Activated B cell treated with CpG ODN at 0.5 μM for 24 hours (primary cell): ENCODE results near the gene NXPH4. TPM values are rescaled to one million over a fixed set of nuclear protein-coding genes. Genes with fewer than 3 reads are reported as not detected.

Source experiments
- ATAC-seq: fragments of 200-7000 bp; cut with Tn5 transposase; one replicate; pipeline ENCODE4 v1.10.0; 2021; ENCODE audit warnings: low read depth, mild to moderate bottlenecking, moderate library complexity
- CTCF ChIA-PET: fragments of 350-600 bp; sonication (Branson Sonifier 250); formaldehyde crosslinking; loops from one replicate; lab custom pipeline; 2021; ENCODE audit warnings: antibody characterized with exemption; lab: Charles Lee
- POLR2A ChIA-PET: fragments of 350-600 bp; sonication (Branson Sonifier 250); formaldehyde crosslinking; loops from one replicate; lab custom pipeline; 2021; ENCODE audit warnings: antibody characterized with exemption; lab: Charles Lee
- DNase-seq: peaks from one replicate; pipeline ENCODE4 v3.0.0; 2022
- H3K27ac Mint-ChIP-seq: one replicate; pipeline ENCODE4 v1.8.0; 2020; ENCODE audit warnings: mixed read lengths
- H3K27me3 Mint-ChIP-seq: one replicate; pipeline ENCODE4 v1.8.0; 2021; ENCODE audit warnings: mixed read lengths
- H3K36me3 Mint-ChIP-seq: one replicate; pipeline ENCODE4 v1.8.0; 2021; ENCODE audit warnings: low read depth, mixed read lengths
- H3K4me1 Mint-ChIP-seq: one replicate; pipeline ENCODE4 v1.8.0; 2021; ENCODE audit warnings: mixed read lengths
- H3K4me3 Mint-ChIP-seq: one replicate; pipeline ENCODE4 v1.8.0; 2020; ENCODE audit warnings: mild to moderate bottlenecking, mixed read lengths
- H3K9me3 Mint-ChIP-seq: one replicate; pipeline ENCODE4 v1.8.0; 2020; ENCODE audit warnings: mixed read lengths
- CTCF ChIP-seq: fragments of 200-600 bp; IDR thresholded peaks from one replicate; pipeline ENCODE4 v1.8.0; 2022; ENCODE audit warnings: antibody characterized with exemption, mild to moderate bottlenecking
- intact Hi-C: fragments of 100-400 bp; cut with micrococcal nuclease; formaldehyde crosslinking; loops from one replicate; pipeline ENCODE4 v1.15.1; 2024
- total RNA-seq: library from RNA; stranded (reverse); gene quantifications from 2 replicates; pipeline ENCODE4 v1.2.3, GENCODE V29; 2022

Gene NXPH4
- total RNA-seq, 1 donor from 2014 or later = 3.4 TPM

- ChIA-PET CTCF (interaction anchor here (1.2 to 8.1 kb wide), 5 partner anchors 20 to 200 kb away, joined by 3 to 67 read pairs (median 5); partner anchors contain the start of genes GLI1 and INHBE), POLR2A (no interaction called here)
- H3K4me3 Mint-ChIP-seq = no peak overlapping the region
- H3K27ac Mint-ChIP-seq = no peak overlapping the region
- no peak for DNase-seq
- TF ChIP-seq CTCF = no peak
- ATAC-seq = no peak
- H3K36me3 Mint-ChIP-seq = peaks cover 79% of the 10 kb centered on the region
- peaks cover 5% of the 10 kb centered on the region for H3K4me1 Mint-ChIP-seq
- intact Hi-C loops = loop anchor here (1.0 kb wide), 1 partner anchor 193 kb away; no protein-coding TSS in a partner anchor
- H3K9me3 Mint-ChIP-seq = no peaks in the 10 kb centered on the region
- no peaks in the 10 kb centered on the region for H3K27me3 Mint-ChIP-seq
Measured at GRCh38 chr12:57263096-57263495, 46.5 kb downstream of the NXPH4 start.

- Mint-ChIP-seq H3K27ac (no peak overlapping the region), H3K4me1 (peaks cover 5% of the 10 kb centered on the region), H3K4me3 (no peak overlapping the region), H3K27me3 (no peaks in the 10 kb centered on the region), H3K9me3 (no peaks in the 10 kb centered on the region), H3K36me3 (peaks cover 81% of the 10 kb centered on the region)
- no peak for DNase-seq
- ChIA-PET POLR2A (no interaction called here), CTCF (no interaction called here)
- TF ChIP-seq CTCF = no peak
- intact Hi-C loops = no loop called here
- ATAC-seq = no peak
Measured at GRCh38 chr12:57266681-57267080, 50.1 kb downstream of the NXPH4 start.

- no peak for ATAC-seq
- POLR2A ChIA-PET = no interaction called here
- no peak for DNase-seq
- CTCF ChIA-PET = no interaction called here
- Mint-ChIP-seq H3K27ac (peak overlapping the region; percentile 52), H3K4me1 (peaks cover 5% of the 10 kb centered on the region), H3K36me3 (peaks cover 80% of the 10 kb centered on the region), H3K4me3 (no peak overlapping the region), H3K27me3 (no peaks in the 10 kb centered on the region), H3K9me3 (no peaks in the 10 kb centered on the region)
- no peak for TF ChIP-seq CTCF
- intact Hi-C loops = no loop called here
Measured at GRCh38 chr12:57268264-57268663, 51.7 kb downstream of the NXPH4 start.

- no peak for DNase-seq
- intact Hi-C loops = no loop called here
- ChIA-PET POLR2A (no interaction called here), CTCF (interaction anchor here (1.5 to 1.8 kb wide), 2 partner anchors 57 to 182 kb away, joined by 4 to 5 read pairs; no protein-coding TSS in a partner anchor)
- no peak for ATAC-seq
- H3K36me3 Mint-ChIP-seq = peaks cover 86% of the 10 kb centered on the region
- no peak overlapping the region for H3K27ac Mint-ChIP-seq
- H3K4me1 Mint-ChIP-seq = no peaks in the 10 kb centered on the region
- no peak overlapping the region for H3K4me3 Mint-ChIP-seq
- TF ChIP-seq CTCF = no peak
- H3K27me3 Mint-ChIP-seq = no peaks in the 10 kb centered on the region
- no peaks in the 10 kb centered on the region for H3K9me3 Mint-ChIP-seq
Measured at GRCh38 chr12:57270966-57271470, 54.4 kb downstream of the NXPH4 start.

GRCh38 chr12:57272337-57273151 lies 56.0 kb downstream of the NXPH4 start:
- DNase-seq = no peak
- H3K9me3 Mint-ChIP-seq = no peaks in the 10 kb centered on the region
- no peak overlapping the region for H3K4me3 Mint-ChIP-seq
- no peaks in the 10 kb centered on the region for H3K27me3 Mint-ChIP-seq
- ATAC-seq = no peak
- peaks cover 83% of the 10 kb centered on the region for H3K36me3 Mint-ChIP-seq
- ChIA-PET POLR2A (no interaction called here), CTCF (interaction anchor here (1.0 to 1.1 kb wide), 2 partner anchors 30 to 183 kb away, joined by 3 to 4 read pairs; no protein-coding TSS in a partner anchor)
- no peaks in the 10 kb centered on the region for H3K4me1 Mint-ChIP-seq
- H3K27ac Mint-ChIP-seq = no peak overlapping the region
- intact Hi-C loops = no loop called here
- no peak for TF ChIP-seq CTCF
